ENCODE data around the gene FGD5. TPM values are rescaled to one million over a fixed set of nuclear protein-coding genes. Genes with fewer than 3 reads are reported as not detected.

The FGD5 gene
- total and polyA plus RNA-seq, 4 experiments from 2014 or later, result 0.06 TPM; not detected in 3

- no peaks in the 10 kb centered on the region for H3K36me3 ChIP-seq (ENCODE audit: insufficient read depth, low read length)
- Mint-ChIP-seq H3K4me3 (no peak overlapping the region), H3K9me3 (no peaks in the 10 kb centered on the region), H3K27me3 (peaks cover 18 to 33% of the 10 kb centered on the region in 2 donors), H3K4me1 (peaks cover 0 to 4% (median 0%) of the 10 kb centered on the region in 4 donors), H3K27ac (no peak overlapping the region), H3K36me3 (no peaks in the 10 kb centered on the region)
- no peaks in the 10 kb centered on the region for H3K4me1 ChIP-seq (ENCODE audit: insufficient read depth, low read length)
- DNase-seq, result no peak
- CTCF ChIA-PET (ENCODE audit: partially characterized antibody), result interaction anchor here (0.5 to 2.9 kb wide), 4 partner anchors 116 to 131 kb away, joined by 4 to 12 read pairs (median 6); no protein-coding TSS in a partner anchor
- H3K27me3 ChIP-seq (ENCODE audit: insufficient read depth, low read length), result no peaks in the 10 kb centered on the region
- H3K9me3 ChIP-seq (ENCODE audit: control insufficient read depth in 1 of 2, low read length in 2 of 2), result no peaks in the 10 kb centered on the region
- intact Hi-C loops (cut with micrococcal nuclease), result loop anchor here (10.0 kb wide), 1 partner anchor 155 kb away; no protein-coding TSS in a partner anchor
- no peak overlapping the region for H3K4me3 ChIP-seq (ENCODE audit: low read length in 2 of 2)
- H3K27ac ChIP-seq (ENCODE audit: low read depth, low read length), result no peak overlapping the region
- POLR2A ChIA-PET (ENCODE audit: partially characterized antibody), result no interaction called here
Measured at GRCh38 chr3:14789640-14790285, 29.0 kb upstream of the FGD5 start.

- Histone ChIP-seq H3K27me3 (ENCODE audit: insufficient read depth, low read length) (no peaks in the 10 kb centered on the region), H3K4me3 (ENCODE audit: low read length in 2 of 2) (no peak overlapping the region), H3K27ac (ENCODE audit: low read depth, low read length) (no peak overlapping the region), H3K36me3 (ENCODE audit: insufficient read depth, low read length) (no peaks in the 10 kb centered on the region), H3K9me3 (ENCODE audit: control insufficient read depth in 1 of 2, low read length in 2 of 2) (no peaks in the 10 kb centered on the region), H3K4me1 (ENCODE audit: insufficient read depth, low read length) (no peaks in the 10 kb centered on the region)
- Mint-ChIP-seq H3K27ac (no peak overlapping the region), H3K9me3 (no peaks in the 10 kb centered on the region), H3K4me3 (no peak overlapping the region), H3K36me3 (no peaks in the 10 kb centered on the region), H3K27me3 (peaks cover 13 to 25% of the 10 kb centered on the region in 2 donors), H3K4me1 (peaks cover 0 to 4% (median 0%) of the 10 kb centered on the region in 4 donors)
- peak in 4 of 5 donors; percentile 28 to 43 (median 37) for DNase-seq
- CTCF ChIA-PET (ENCODE audit: partially characterized antibody), result interaction anchor here (0.8 to 2.9 kb wide), 8 partner anchors 9 to 130 kb away, joined by 3 to 12 read pairs (median 4); no protein-coding TSS in a partner anchor
- POLR2A ChIA-PET (ENCODE audit: partially characterized antibody), result no interaction called here
- intact Hi-C loops (cut with micrococcal nuclease), result loop anchor here (1.0 kb wide), 2 partner anchors 125 to 130 kb away; no protein-coding TSS in a partner anchor
Measured at GRCh38 chr3:14791343-14791945, 27.3 kb upstream of the FGD5 start.

DNA sequence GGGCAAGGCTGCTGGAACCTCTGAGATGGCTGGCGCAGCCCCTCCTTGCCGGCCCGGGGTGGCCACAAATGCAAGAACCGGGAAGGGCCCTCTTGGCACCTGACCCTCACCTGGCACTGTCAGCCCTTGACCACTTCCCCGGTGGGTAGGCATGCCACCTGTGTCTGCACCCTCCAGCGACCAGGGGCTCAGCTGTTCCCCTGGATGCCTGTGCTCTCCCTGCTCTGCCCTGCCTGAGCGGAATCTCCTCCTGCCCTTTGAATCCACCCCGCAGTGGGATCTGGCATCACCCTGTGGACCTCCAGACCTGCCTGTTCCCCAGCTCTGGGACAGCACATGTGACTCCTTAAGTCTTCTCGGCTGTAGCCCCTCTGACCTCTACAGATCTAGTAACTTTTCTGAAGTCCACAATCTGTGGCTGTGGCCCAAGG, 26.1 kb upstream of the FGD5 start:
- no peaks in the 10 kb centered on the region for H3K4me1 ChIP-seq (ENCODE audit: insufficient read depth, low read length)
- Mint-ChIP-seq H3K9me3 (no peaks in the 10 kb centered on the region), H3K27me3 (peaks cover 10 to 22% of the 10 kb centered on the region in 2 donors), H3K36me3 (no peaks in the 10 kb centered on the region), H3K27ac (no peak overlapping the region), H3K4me3 (no peak overlapping the region), H3K4me1 (peaks cover 0 to 4% (median 0%) of the 10 kb centered on the region in 4 donors)
- ChIA-PET POLR2A (ENCODE audit: partially characterized antibody) (no interaction called here), CTCF (ENCODE audit: partially characterized antibody) (interaction anchor here (1.0 to 2.9 kb wide), 6 partner anchors 10 to 130 kb away, joined by 3 to 12 read pairs (median 8); no protein-coding TSS in a partner anchor)
- intact Hi-C loops (cut with micrococcal nuclease), result no loop called here
- no peak overlapping the region for H3K4me3 ChIP-seq (ENCODE audit: low read length in 2 of 2)
- no peaks in the 10 kb centered on the region for H3K36me3 ChIP-seq (ENCODE audit: insufficient read depth, low read length)
- H3K27ac ChIP-seq (ENCODE audit: low read depth, low read length), result no peak overlapping the region
- H3K9me3 ChIP-seq (ENCODE audit: control insufficient read depth in 1 of 2, low read length in 2 of 2), result no peaks in the 10 kb centered on the region
- DNase-seq, result no peak
- H3K27me3 ChIP-seq (ENCODE audit: insufficient read depth, low read length), result no peaks in the 10 kb centered on the region

DNA sequence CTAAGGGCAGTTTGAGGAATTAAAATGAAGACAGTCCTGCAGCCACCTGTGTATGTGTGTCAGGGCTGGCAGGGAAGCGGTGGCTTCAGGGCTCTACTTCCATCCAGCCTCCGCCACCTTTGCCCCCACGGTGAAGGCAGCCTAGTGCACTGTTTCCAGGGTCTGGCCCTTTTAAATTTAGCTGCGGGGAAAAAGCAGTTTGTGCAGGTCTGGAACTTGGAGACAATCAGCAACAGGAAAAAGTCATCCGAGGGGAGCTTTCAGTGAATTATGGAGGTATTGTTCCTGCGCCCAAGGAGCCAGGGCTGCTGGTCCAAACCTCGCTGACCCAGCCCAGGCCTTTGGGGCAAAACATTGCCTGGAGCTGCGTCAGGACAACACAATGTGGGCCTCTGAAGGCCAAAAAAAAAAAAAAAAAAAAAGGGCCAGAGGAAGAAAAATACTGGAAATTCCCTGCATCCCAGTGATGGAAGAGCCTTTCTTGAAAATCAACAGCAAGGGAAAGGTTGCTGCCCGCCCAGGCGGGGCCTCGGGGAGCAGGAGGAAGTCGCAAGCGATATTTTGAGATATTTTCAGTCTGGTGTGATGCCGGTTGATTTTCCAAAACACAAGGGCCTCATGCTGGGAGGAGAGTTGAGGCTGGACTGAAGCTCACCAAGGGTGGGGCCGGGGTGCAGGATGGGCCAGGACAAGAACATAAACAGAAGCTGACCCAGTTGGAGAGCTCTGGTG, 25.5 kb upstream of the FGD5 start:
- Histone ChIP-seq H3K4me3 (ENCODE audit: low read length in 2 of 2) (no peak overlapping the region), H3K27me3 (ENCODE audit: insufficient read depth, low read length) (no peaks in the 10 kb centered on the region), H3K36me3 (ENCODE audit: insufficient read depth, low read length) (no peaks in the 10 kb centered on the region), H3K4me1 (ENCODE audit: insufficient read depth, low read length) (no peaks in the 10 kb centered on the region), H3K9me3 (ENCODE audit: control insufficient read depth in 1 of 2, low read length in 2 of 2) (no peaks in the 10 kb centered on the region), H3K27ac (ENCODE audit: low read depth, low read length) (no peak overlapping the region)
- intact Hi-C loops (cut with micrococcal nuclease), result no loop called here
- ChIA-PET CTCF (ENCODE audit: partially characterized antibody) (interaction anchor here (0.7 to 2.3 kb wide), 5 partner anchors 122 to 143 kb away, joined by 3 to 10 read pairs (median 5); no protein-coding TSS in a partner anchor), POLR2A (ENCODE audit: partially characterized antibody) (no interaction called here)
- no peak for DNase-seq
- Mint-ChIP-seq H3K27ac (no peak overlapping the region), H3K27me3 (peaks cover 9 to 21% of the 10 kb centered on the region in 2 donors), H3K9me3 (no peaks in the 10 kb centered on the region), H3K4me3 (no peak overlapping the region), H3K4me1 (peaks cover 0 to 4% (median 0%) of the 10 kb centered on the region in 4 donors), H3K36me3 (no peaks in the 10 kb centered on the region)

GRCh38 chr3:14793858-14794234, 24.9 kb upstream of the FGD5 start:
- H3K9me3 ChIP-seq (ENCODE audit: control insufficient read depth in 1 of 2, low read length in 2 of 2), result no peaks in the 10 kb centered on the region
- no peak overlapping the region for H3K27ac ChIP-seq (ENCODE audit: low read depth, low read length)
- peaks cover 9 to 21% of the 10 kb centered on the region in 2 donors for H3K27me3 Mint-ChIP-seq
- H3K36me3 ChIP-seq (ENCODE audit: insufficient read depth, low read length), result no peaks in the 10 kb centered on the region
- H3K4me1 ChIP-seq (ENCODE audit: insufficient read depth, low read length), result no peaks in the 10 kb centered on the region
- H3K4me1 Mint-ChIP-seq, result peaks cover 0 to 4% (median 0%) of the 10 kb centered on the region in 4 donors
- no peak for DNase-seq
- no peak overlapping the region for H3K4me3 Mint-ChIP-seq
- intact Hi-C loops (cut with micrococcal nuclease), result no loop called here
- H3K36me3 Mint-ChIP-seq, result no peaks in the 10 kb centered on the region
- ChIA-PET CTCF (ENCODE audit: partially characterized antibody) (interaction anchor here (0.7 to 1.5 kb wide), 4 partner anchors 121 to 144 kb away, joined by 3 to 10 read pairs (median 4); no protein-coding TSS in a partner anchor), POLR2A (ENCODE audit: partially characterized antibody) (no interaction called here)
- H3K27me3 ChIP-seq (ENCODE audit: insufficient read depth, low read length), result no peaks in the 10 kb centered on the region
- no peaks in the 10 kb centered on the region for H3K9me3 Mint-ChIP-seq
- H3K4me3 ChIP-seq (ENCODE audit: low read length in 2 of 2), result no peak overlapping the region
- no peak overlapping the region for H3K27ac Mint-ChIP-seq

- Mint-ChIP-seq H3K4me1 (peaks cover 0 to 4% (median 0%) of the 10 kb centered on the region in 4 donors), H3K27ac (no peak overlapping the region)
Measured at GRCh38 chr3:14794435-14794834, 24.3 kb upstream of the FGD5 start.

GRCh38 chr3:14795996-14796395, 22.8 kb upstream of the FGD5 start:
- Mint-ChIP-seq H3K27ac (peak overlapping the region in 1 of 7 donors; percentile 8), H3K27me3 (peaks cover 4 to 11% of the 10 kb centered on the region in 2 donors), H3K4me1 (peaks cover 0 to 4% (median 0%) of the 10 kb centered on the region in 4 donors), H3K9me3 (peaks cover 0 to 5% (median 0%) of the 10 kb centered on the region in 8 donors), H3K4me3 (no peak overlapping the region), H3K36me3 (no peaks in the 10 kb centered on the region)
- ChIA-PET CTCF (ENCODE audit: partially characterized antibody) (no interaction called here), POLR2A (ENCODE audit: partially characterized antibody) (no interaction called here)
- no peaks in the 10 kb centered on the region for H3K27me3 ChIP-seq (ENCODE audit: insufficient read depth, low read length)
- DNase-seq, result no peak
- H3K4me3 ChIP-seq (ENCODE audit: low read length in 2 of 2), result no peak overlapping the region
- no peaks in the 10 kb centered on the region for H3K9me3 ChIP-seq (ENCODE audit: control insufficient read depth in 1 of 2, low read length in 2 of 2)
- intact Hi-C loops (cut with micrococcal nuclease), result no loop called here
- H3K36me3 ChIP-seq (ENCODE audit: insufficient read depth, low read length), result no peaks in the 10 kb centered on the region
- no peaks in the 10 kb centered on the region for H3K4me1 ChIP-seq (ENCODE audit: insufficient read depth, low read length)
- no peak overlapping the region for H3K27ac ChIP-seq (ENCODE audit: low read depth, low read length)

More at GRCh38 chr3:14794435-14794834, 24.3 kb upstream of the FGD5 start:
- Histone ChIP-seq H3K4me3 (ENCODE audit: low read length in 2 of 2) (no peak overlapping the region), H3K4me1 (ENCODE audit: insufficient read depth, low read length) (no peaks in the 10 kb centered on the region), H3K36me3 (ENCODE audit: insufficient read depth, low read length) (no peaks in the 10 kb centered on the region), H3K27ac (ENCODE audit: low read depth, low read length) (no peak overlapping the region), H3K9me3 (ENCODE audit: control insufficient read depth in 1 of 2, low read length in 2 of 2) (no peaks in the 10 kb centered on the region), H3K27me3 (ENCODE audit: insufficient read depth, low read length) (no peaks in the 10 kb centered on the region)
- intact Hi-C loops (cut with micrococcal nuclease), result no loop called here
- POLR2A ChIA-PET (ENCODE audit: partially characterized antibody), result no interaction called here
- Mint-ChIP-seq H3K9me3 (peaks cover 0 to 2% (median 0%) of the 10 kb centered on the region in 8 donors), H3K27me3 (peaks cover 7 to 16% of the 10 kb centered on the region in 2 donors), H3K4me3 (no peak overlapping the region), H3K36me3 (no peaks in the 10 kb centered on the region)
- DNase-seq, result no peak
- CTCF ChIA-PET (ENCODE audit: partially characterized antibody), result interaction anchor here (0.6 to 0.8 kb wide), 2 partner anchors 88 to 122 kb away, joined by 3 read pairs; no protein-coding TSS in a partner anchor
